MM.1S (cell line): Measurements from ENCODE around the gene NCOA4.

Source experiments
- EZH2 ChIP-seq: fragments of 300-600 bp; sonication (generic); optimal IDR thresholded peaks from 2 replicates; pipeline ENCODE3; 2017; ENCODE audit warnings: low read depth, mild to moderate bottlenecking, antibody characterized with exemption, low read length, mixed read lengths
- EZH2phosphoT487 ChIP-seq: fragments of 300-600 bp; sonication (generic); IDR thresholded peaks from 2 replicates; pipeline ENCODE4 v1.6.1; 2018; ENCODE audit warnings: antibody characterized with exemption, low read length
- TF ChIP-seq, protein P1 (sequence below): fragments of 300-600 bp; sonication (generic); IDR thresholded peaks from 2 replicates; pipeline ENCODE4 v1.5.1; 2016; ENCODE audit warnings: antibody characterized with exemption, low read length, mixed read lengths

DNA sequence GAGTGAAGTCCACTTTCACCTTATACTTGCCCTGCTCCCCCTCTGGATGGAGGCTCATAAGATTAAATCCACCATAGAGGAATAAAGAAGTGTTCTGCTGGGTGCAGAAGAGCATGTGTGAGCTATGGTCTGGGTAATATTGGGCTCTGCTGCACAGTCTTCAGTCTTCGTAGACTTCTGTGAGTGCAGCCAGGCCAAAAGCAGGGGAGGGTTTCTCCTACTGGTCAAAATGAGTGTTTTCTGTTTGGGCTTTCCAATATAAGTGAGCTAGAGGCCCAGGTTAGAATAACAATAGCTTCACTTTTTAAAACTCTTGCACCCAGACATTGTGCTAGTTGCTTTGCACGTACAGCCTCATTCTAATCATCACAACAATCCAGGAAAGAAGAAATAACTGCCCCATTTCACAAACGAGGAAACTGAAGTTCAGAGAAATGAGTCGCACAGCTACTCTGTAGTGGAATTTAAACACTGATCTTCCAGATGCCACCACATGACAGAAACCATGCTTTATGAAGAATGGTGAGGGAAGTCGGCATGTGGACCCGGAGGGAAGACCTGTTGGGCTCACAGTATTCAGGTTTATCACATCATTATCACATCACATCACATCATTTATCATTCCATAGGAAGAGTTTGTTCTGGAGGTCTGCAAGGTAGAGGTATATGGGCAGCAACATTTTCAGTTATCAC is 39.5 kb upstream of the NCOA4 start:
- TF ChIP-seq, protein P1, sequence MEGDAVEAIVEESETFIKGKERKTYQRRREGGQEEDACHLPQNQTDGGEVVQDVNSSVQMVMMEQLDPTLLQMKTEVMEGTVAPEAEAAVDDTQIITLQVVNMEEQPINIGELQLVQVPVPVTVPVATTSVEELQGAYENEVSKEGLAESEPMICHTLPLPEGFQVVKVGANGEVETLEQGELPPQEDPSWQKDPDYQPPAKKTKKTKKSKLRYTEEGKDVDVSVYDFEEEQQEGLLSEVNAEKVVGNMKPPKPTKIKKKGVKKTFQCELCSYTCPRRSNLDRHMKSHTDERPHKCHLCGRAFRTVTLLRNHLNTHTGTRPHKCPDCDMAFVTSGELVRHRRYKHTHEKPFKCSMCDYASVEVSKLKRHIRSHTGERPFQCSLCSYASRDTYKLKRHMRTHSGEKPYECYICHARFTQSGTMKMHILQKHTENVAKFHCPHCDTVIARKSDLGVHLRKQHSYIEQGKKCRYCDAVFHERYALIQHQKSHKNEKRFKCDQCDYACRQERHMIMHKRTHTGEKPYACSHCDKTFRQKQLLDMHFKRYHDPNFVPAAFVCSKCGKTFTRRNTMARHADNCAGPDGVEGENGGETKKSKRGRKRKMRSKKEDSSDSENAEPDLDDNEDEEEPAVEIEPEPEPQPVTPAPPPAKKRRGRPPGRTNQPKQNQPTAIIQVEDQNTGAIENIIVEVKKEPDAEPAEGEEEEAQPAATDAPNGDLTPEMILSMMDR, result no peak
- TF ChIP-seq EZH2 (no peak), EZH2phosphoT487 (no peak)
